ENCODE results near the gene CTAG1A.
"Not testable (repeated sequence)": the region's sequence is repeated elsewhere in the genome, so short reads cannot be mapped to it uniquely, and the experiment has no call there.

GRCh38 chrX:154613586-154613985 is 28.7 kb downstream of the CTAG1A start:
- not testable (repeated sequence) for TF ChIP-seq EZH2 (IDR thresholded peaks at IDR 0.05; ENCODE audit: borderline replicate concordance, low read depth, low read length, poor library complexity, severe bottlenecking); CTCF (conservative IDR thresholded peaks at IDR 0.05; ENCODE audit: low read depth, low read length)

Measured in A673 (cell line).